PFSK-1 (cell line): ENCODE data around the gene KIF18A.

Source experiments
- FOXP2 ChIP-seq: optimal IDR thresholded peaks from 2 replicates; pipeline ENCODE3; 2011; ENCODE audit warnings: borderline replicate concordance, control low read depth, inconsistent platforms; ENCODE audit not compliant: insufficient read depth; ENCODE audit errors: extremely low read length, extremely low read depth
- POLR2AphosphoS5 ChIP-seq: IDR thresholded peaks from 2 replicates; pipeline ENCODE4 v1.6.1; 2012; ENCODE audit warnings: low read depth, mild to moderate bottlenecking, control low read depth, low read length, moderate library complexity
- REST ChIP-seq, 2 experiments: IDR thresholded peaks; 2 replicates each; pipeline versions ENCODE4 v1.6.1 to v1.8.0; 2011 to 2012; ENCODE audit warnings: low read depth in 2 of 2, low read length in 2 of 2, control low read depth in 1 of 2, inconsistent platforms in 1 of 2, mild to moderate bottlenecking in 1 of 2, moderate library complexity in 1 of 2; ENCODE audit not compliant: insufficient read depth in 1 of 2
- SIN3A ChIP-seq: IDR thresholded peaks from 2 replicates; pipeline ENCODE4 v1.6.1; 2012; ENCODE audit warnings: mild to moderate bottlenecking, low read length, moderate library complexity, borderline replicate concordance; ENCODE audit not compliant: insufficient read depth
- TAF1 ChIP-seq: IDR thresholded peaks from 2 replicates; pipeline ENCODE4 v1.6.1; 2012; ENCODE audit warnings: low read length, control low read depth, borderline replicate concordance; ENCODE audit not compliant: insufficient read depth

The KIF18A gene

DNA sequence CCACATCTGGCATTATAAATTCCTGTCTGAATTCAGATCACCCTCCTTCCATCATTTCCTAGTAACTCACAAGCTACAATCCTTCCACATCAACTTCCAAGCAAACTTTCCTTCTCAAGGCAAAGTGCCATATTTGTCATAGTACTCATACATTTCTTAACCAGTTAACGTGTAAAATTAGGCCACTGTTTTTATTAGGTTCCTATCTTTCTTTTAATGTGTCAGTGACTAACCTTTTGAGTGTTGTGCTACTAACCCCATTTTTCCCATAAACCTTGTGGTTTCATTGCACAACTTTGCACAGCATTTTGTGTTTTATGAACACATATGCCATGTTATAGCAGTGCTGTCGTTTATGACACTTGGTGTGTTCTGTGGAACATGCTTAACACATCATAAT, 90.1 kb downstream of the KIF18A start:
- TF ChIP-seq REST (IDR thresholded peaks at IDR 0.05; ENCODE audit: insufficient read depth in 1 of 2, low read depth in 2 of 2, low read length in 2 of 2) (no peak), SIN3A (no peak), TAF1 (no peak), FOXP2 (no peak), POLR2AphosphoS5 (no peak)

GRCh38 chr11:28011813-28012212, 96.1 kb downstream of the KIF18A start:
- TF ChIP-seq POLR2AphosphoS5: no peak
- no peak for TF ChIP-seq TAF1
- TF ChIP-seq REST (IDR thresholded peaks at IDR 0.05; ENCODE audit: insufficient read depth in 1 of 2, low read depth in 2 of 2, low read length in 2 of 2): no peak
- TF ChIP-seq FOXP2: no peak

DNA sequence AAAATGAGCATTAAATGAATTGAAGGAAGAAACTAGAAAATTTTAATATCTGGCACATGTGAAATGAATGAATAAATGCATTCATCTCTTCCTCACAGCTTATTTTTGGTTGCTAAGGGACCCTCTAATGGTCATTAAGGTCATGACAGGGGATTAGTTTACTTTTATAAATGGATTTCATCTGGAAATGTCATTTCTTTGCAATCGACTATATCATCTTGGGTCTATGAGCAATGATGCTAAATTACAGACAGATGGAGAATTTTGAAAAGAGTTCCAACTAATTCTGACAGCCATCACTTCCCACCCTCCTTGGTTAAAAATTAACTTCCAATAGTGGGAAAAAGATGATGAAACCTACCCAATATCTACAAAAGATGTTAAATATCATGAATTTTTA, 98.0 kb downstream of the KIF18A start:
- TF ChIP-seq TAF1: no peak
- no peak for TF ChIP-seq POLR2AphosphoS5
- no peak for TF ChIP-seq REST (IDR thresholded peaks at IDR 0.05; ENCODE audit: insufficient read depth in 1 of 2, low read depth in 2 of 2, low read length in 2 of 2)
- no peak for TF ChIP-seq SIN3A

DNA sequence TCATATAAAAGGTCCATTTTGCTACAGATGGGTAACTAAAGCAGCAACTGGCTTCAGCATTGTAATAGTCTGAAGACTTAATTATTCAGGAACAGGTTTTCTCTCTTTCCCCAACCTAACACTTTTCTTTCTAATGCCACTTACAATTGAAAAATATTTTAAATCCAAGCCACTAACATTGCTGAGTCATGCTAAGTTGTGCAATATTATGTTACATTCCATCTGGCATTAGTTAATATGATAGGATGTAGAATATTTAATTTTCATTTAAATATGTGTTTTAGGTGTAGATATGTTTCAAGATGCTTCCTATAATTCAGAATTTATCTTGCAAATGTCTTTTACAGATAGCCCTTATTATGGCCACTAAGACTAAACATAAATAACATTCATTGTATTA, 98.6 kb downstream of the KIF18A start:
- TF ChIP-seq POLR2AphosphoS5 (no peak), FOXP2 (no peak), REST (IDR thresholded peaks at IDR 0.05; ENCODE audit: insufficient read depth in 1 of 2, low read depth in 2 of 2, low read length in 2 of 2) (no peak), SIN3A (no peak), TAF1 (no peak)

- TF ChIP-seq REST (IDR thresholded peaks at IDR 0.05; ENCODE audit: insufficient read depth in 1 of 2, low read depth in 2 of 2, low read length in 2 of 2): no peak
- no peak for TF ChIP-seq POLR2AphosphoS5
These were observed 104.3 kb downstream of the KIF18A start for GRCh38 chr11:28003615-28004014.
